SK-N-SH (cell line): Measurements from ENCODE around the gene MYO9B. TPM values are rescaled to one million over a fixed set of nuclear protein-coding genes. Genes with fewer than 3 reads are reported as not detected.
"Not testable (repeated sequence)": the region's sequence is repeated elsewhere in the genome, so short reads cannot be mapped to it uniquely, and the experiment has no call there.

ENCODE experiments used
- CTCF ChIA-PET: fragments of 300-600, 350-600 bp; formaldehyde crosslinking; extraction: SDS; loops from one replicate; lab custom pipeline; 2021; lab: Yijun Ruan, JAX
- POLR2A ChIA-PET: fragments of 350-600 bp; sonication (Branson Sonifier 250); formaldehyde crosslinking; extraction: SDS; loops from one replicate; lab custom pipeline; 2020; ENCODE audit warnings: antibody characterized with exemption, inconsistent platforms; lab: Yijun Ruan, JAX
- DNase-seq: peaks from one replicate; pipeline ENCODE4 v3.0.0; 2012
- H2AFZ ChIP-seq: fragments of 200-600 bp; sonication (generic); 2 replicates; pipeline ENCODE4 v1.8.1; 2016; ENCODE audit warnings: antibody characterized with exemption, mild to moderate bottlenecking, low read depth
- H3F3A ChIP-seq: fragments of 200-600 bp; sonication (generic); replicated peaks from 2 replicates; pipeline ENCODE3; 2016; ENCODE audit warnings: antibody characterized with exemption, mild to moderate bottlenecking; ENCODE audit not compliant: insufficient read depth
- H3K27ac ChIP-seq, 2 experiments: fragments of 200-500 bp in 1 of 2; fragments of 200-600 bp in 1 of 2; sonication (Bioruptor generic) in 1 of 2; sonication (generic), shearing (Covaris generic) in 1 of 2; 2 replicates each; pipeline versions ENCODE4 v1.5.1 to v1.6.1; 2014 to 2016; ENCODE audit warnings: low read depth in 2 of 2, inconsistent platforms in 1 of 2, low read length in 1 of 2, mild to moderate bottlenecking in 1 of 2, mixed read lengths in 1 of 2
- H3K27me3 ChIP-seq: fragments of 200-600 bp; sonication (generic), shearing (Covaris generic); 2 replicates; pipeline ENCODE4 v1.6.1; 2016; ENCODE audit warnings: mixed run types; ENCODE audit not compliant: insufficient read depth
- H3K36me3 ChIP-seq, 2 experiments: fragments of 200-500 bp in 1 of 2; fragments of 200-600 bp in 1 of 2; sonication (Bioruptor generic) in 1 of 2; sonication (generic) in 1 of 2; replicated peaks in 1 of 2; 2 replicates each; pipeline versions ENCODE3 to v1.5.1; 2014 to 2016; ENCODE audit warnings: low read length in 1 of 2, mild to moderate bottlenecking in 1 of 2; ENCODE audit not compliant: insufficient read depth in 2 of 2, control insufficient read depth in 1 of 2
- H3K4me1 ChIP-seq, 2 experiments: fragments of 200-500 bp in 1 of 2; fragments of 200-600 bp in 1 of 2; sonication (Bioruptor generic) in 1 of 2; sonication (generic), shearing (Covaris generic) in 1 of 2; 2 replicates each; pipeline versions ENCODE4 v1.5.1 to v1.6.1; 2014 to 2016; ENCODE audit warnings: low read depth in 1 of 2, low read length in 1 of 2, mixed run types in 1 of 2; ENCODE audit not compliant: insufficient read depth in 2 of 2, control insufficient read depth in 1 of 2
- H3K4me2 ChIP-seq: fragments of 200-600 bp; sonication (generic), shearing (Covaris generic); 2 replicates; pipeline ENCODE4 v1.6.1; 2017; ENCODE audit warnings: mixed run types
- H3K4me3 ChIP-seq, 2 experiments: fragments of 200-500 bp in 1 of 2; fragments of 200-600 bp in 1 of 2; sonication (Bioruptor generic) in 1 of 2; sonication (generic), shearing (Covaris generic) in 1 of 2; 2 replicates each; pipeline versions ENCODE4 v1.5.1 to v1.8.1; 2014 to 2016; ENCODE audit warnings: low read depth in 2 of 2, inconsistent platforms in 1 of 2, low read length in 1 of 2, mild to moderate bottlenecking in 1 of 2, mixed read lengths in 1 of 2, moderate library complexity in 1 of 2
- H3K79me2 ChIP-seq: fragments of 200-600 bp; sonication (generic); 2 replicates; pipeline ENCODE4 v1.8.1; 2017; ENCODE audit warnings: mild to moderate bottlenecking; ENCODE audit not compliant: insufficient read depth
- H3K9ac ChIP-seq: fragments of 200-600 bp; sonication (generic); 2 replicates; pipeline ENCODE4 v1.6.1; 2017; ENCODE audit warnings: mixed run types
- H3K9me2 ChIP-seq: fragments of 200-600 bp; sonication (generic); 2 replicates; pipeline ENCODE4 v1.6.1; 2017; ENCODE audit warnings: mixed run types
- H3K9me3 ChIP-seq: fragments of 200-600 bp; sonication (generic); 2 replicates; pipeline ENCODE4 v1.6.1; 2017; ENCODE audit warnings: mixed run types, mild to moderate bottlenecking, moderate library complexity
- H4K20me1 ChIP-seq: fragments of 200-600 bp; sonication (generic); 2 replicates; pipeline ENCODE4 v1.6.1; 2017; ENCODE audit warnings: mild to moderate bottlenecking, mixed run types; ENCODE audit not compliant: insufficient read depth
- ELF1 ChIP-seq: IDR thresholded peaks from 2 replicates; pipeline ENCODE4 v1.4.0; 2012
- EP300 ChIP-seq, 2 experiments: IDR thresholded peaks; 2 replicates each; pipeline versions ENCODE4 v1.4.0 to v1.6.1; 2012; ENCODE audit warnings: borderline replicate concordance in 1 of 2, low read depth in 1 of 2, low read length in 1 of 2
- FOXJ3 ChIP-seq: sonication (generic); formaldehyde crosslinking; IDR thresholded peaks from 2 replicates; pipeline ENCODE4 v1.5.1; 2020; ENCODE audit warnings: mild to moderate bottlenecking, missing genetic modification reagents
- FOXM1 ChIP-seq: IDR thresholded peaks from 2 replicates; pipeline ENCODE4 v1.4.0; 2012; ENCODE audit warnings: low read depth, mild to moderate bottlenecking
- GABPA ChIP-seq: IDR thresholded peaks from 2 replicates; pipeline ENCODE4 v1.4.0; 2012; ENCODE audit warnings: low read depth, mild to moderate bottlenecking
- IRF3 ChIP-seq: fragments of 150-350 bp; IDR thresholded peaks from 2 replicates; pipeline ENCODE4 v1.6.1; 2016; ENCODE audit warnings: mild to moderate bottlenecking, low read depth, low read length
- JUND ChIP-seq: IDR thresholded peaks from 2 replicates; pipeline ENCODE4 v1.4.0; 2012
- MAX ChIP-seq: IDR thresholded peaks from 2 replicates; pipeline ENCODE4 v1.4.0; 2012; ENCODE audit warnings: low read depth
- MXI1 ChIP-seq: IDR thresholded peaks from 2 replicates; pipeline ENCODE4 v1.6.1; 2012; ENCODE audit warnings: mild to moderate bottlenecking, low read depth, low read length, improper control_type of control experiment
- PBX3 ChIP-seq: IDR thresholded peaks from 2 replicates; pipeline ENCODE4; 2012
- POLR2AphosphoS5 ChIP-seq: IDR thresholded peaks from 2 replicates; pipeline ENCODE4 v1.6.1; 2012; ENCODE audit warnings: low read depth, low read length
- RCOR1 ChIP-seq: fragments of 150-350 bp; IDR thresholded peaks from 2 replicates; pipeline ENCODE4 v1.6.1; 2017; ENCODE audit warnings: antibody characterized with exemption, low read length
- REST ChIP-seq: IDR thresholded peaks from 2 replicates; pipeline ENCODE4 v1.6.1; 2012; ENCODE audit warnings: mild to moderate bottlenecking, low read depth, low read length, moderate library complexity
- RXRA ChIP-seq: IDR thresholded peaks from 2 replicates; pipeline ENCODE4 v1.4.0; 2012; ENCODE audit warnings: low read depth, mild to moderate bottlenecking, borderline replicate concordance
- SIN3A ChIP-seq: IDR thresholded peaks from 2 replicates; pipeline ENCODE4 v1.6.1; 2012; ENCODE audit warnings: low read depth, mild to moderate bottlenecking, low read length, moderate library complexity, borderline replicate concordance
- SMC3 ChIP-seq: IDR thresholded peaks from 2 replicates; pipeline ENCODE4 v1.6.1; 2012; ENCODE audit warnings: low read depth, low read length, improper control_type of control experiment
- TAF1 ChIP-seq: IDR thresholded peaks from 2 replicates; pipeline ENCODE4 v1.6.1; 2012; ENCODE audit warnings: low read depth, mild to moderate bottlenecking, low read length, moderate library complexity, borderline replicate concordance
- TCF12 ChIP-seq: IDR thresholded peaks from 2 replicates; pipeline ENCODE4 v1.4.0; 2012
- TEAD4 ChIP-seq: IDR thresholded peaks from 2 replicates; pipeline ENCODE4 v1.4.0; 2012; ENCODE audit warnings: mild to moderate bottlenecking, borderline replicate concordance; ENCODE audit not compliant: insufficient read depth
- USF2 ChIP-seq: fragments of 150-350 bp; IDR thresholded peaks from 2 replicates; pipeline ENCODE4 v1.6.1; 2017; ENCODE audit warnings: antibody characterized with exemption, low read length, low read depth, borderline replicate concordance
- WGBS: methylation state at CpG from one replicate; pipeline ENCODE4 v1.1.6; 2017; ENCODE audit warnings: low lambda C conversion rate; 5-methylcytosine and 5-hydroxymethylcytosine counted together
- polyA plus RNA-seq, 3 experiments: library from polyadenylated mRNA; depleted of rRNA; stranded (reverse); fragments of >200 nt; gene quantifications; 2 replicates each; pipeline ENCODE4 v1.2.3, GENCODE V29; 2012

MYO9B gene
- polyA plus RNA-seq, 1 of the 3 experiments (the other 2 are of a cell fraction) = 37.6 TPM

- no peak for DNase-seq
- H3K4me2 ChIP-seq = no peak overlapping the region
- no peak overlapping the region for H3K4me3 ChIP-seq
- TF ChIP-seq SIN3A = no peak
- TF ChIP-seq FOXJ3 = no peak
- no peak for TF ChIP-seq ELF1
- TF ChIP-seq POLR2AphosphoS5 = no peak
- no peak for TF ChIP-seq JUND
- TF ChIP-seq GABPA = no peak
- TF ChIP-seq PBX3 = no peak
- TF ChIP-seq REST = no peak
- no peak for TF ChIP-seq EP300 (IDR thresholded peaks at IDR 0.05; ENCODE audit: borderline replicate concordance in 1 of 2, low read depth in 1 of 2, low read length in 1 of 2)
- TF ChIP-seq FOXM1 = no peak
- no peak for TF ChIP-seq TCF12
- no peak for TF ChIP-seq MXI1
- no peak for TF ChIP-seq TAF1
- TF ChIP-seq USF2 = no peak
- TF ChIP-seq RCOR1 = no peak
- no peak for TF ChIP-seq SMC3
- TF ChIP-seq RXRA = no peak
- TF ChIP-seq MAX = no peak
- TF ChIP-seq IRF3 = no peak
- TF ChIP-seq TEAD4 = no peak
- H3F3A ChIP-seq = no peaks in the 10 kb centered on the region
- H3K36me3 ChIP-seq = peaks cover 31 to 69% of the 10 kb centered on the region in 2 experiments
- CTCF ChIA-PET = no interaction called here
- H3K27me3 ChIP-seq = no peaks in the 10 kb centered on the region
- no peak overlapping the region for H3K27ac ChIP-seq
- no peaks in the 10 kb centered on the region for H4K20me1 ChIP-seq
- no peaks in the 10 kb centered on the region for H3K4me1 ChIP-seq
- H3K9me3 ChIP-seq = no peaks in the 10 kb centered on the region
- H3K9ac ChIP-seq = no peak overlapping the region
- no peaks in the 10 kb centered on the region for H3K9me2 ChIP-seq
- no peaks in the 10 kb centered on the region for H3K79me2 ChIP-seq
- no peak overlapping the region for H2AFZ ChIP-seq
- POLR2A ChIA-PET = no interaction called here
- 97% methylated on average over 18 of the region's 18 CpGs for WGBS
These were observed 85.3 kb downstream of the MYO9B start for GRCh38 chr19:17160908-17161307.

GRCh38 chr19:17162131-17162530 lies 86.6 kb downstream of the MYO9B start:
- DNase-seq, H3K9me3 ChIP-seq, H3K9ac ChIP-seq, H3F3A ChIP-seq, H3K79me2 ChIP-seq, H3K27me3 ChIP-seq, H4K20me1 ChIP-seq, H2AFZ ChIP-seq, H3K4me3 ChIP-seq, CTCF ChIA-PET, POLR2A ChIA-PET, H3K4me1 ChIP-seq, H3K4me2 ChIP-seq, H3K27ac ChIP-seq, H3K9me2 ChIP-seq: not testable (repeated sequence)
- H3K36me3 ChIP-seq = peaks cover 29 to 78% of the 10 kb centered on the region in 2 experiments
- WGBS = 98% methylated on average over 7 of the region's 14 CpGs
